ENCODE results near the gene KCNQ4. TPM values are rescaled to one million over a fixed set of nuclear protein-coding genes. Genes with fewer than 3 reads are reported as not detected.

Gene KCNQ4
- 0.76 TPM for total RNA-seq (ENCODE audit: unreplicated experiment)
- long read RNA-seq, partial matches to known transcripts: 0 of 1 reads
- long read RNA-seq, other reads (novel, unspliced or antisense): 1 of 1 reads

- peaks cover 2% of the 10 kb centered on the region for H3K9me3 Mint-ChIP-seq (ENCODE audit: unreplicated experiment)
- H3K27ac Mint-ChIP-seq (ENCODE audit: unreplicated experiment): no peak within 1 kb of the TSS
- peaks cover 15% of the 10 kb centered on the region for H3K4me1 Mint-ChIP-seq (ENCODE audit: low read depth, unreplicated experiment)
- H3K4me3 Mint-ChIP-seq (ENCODE audit: unreplicated experiment): peak within 1 kb of the TSS; percentile 85
- peak; percentile 64 for DNase-seq
- peaks cover 12% of the 10 kb centered on the region for H3K27me3 Mint-ChIP-seq (ENCODE audit: unreplicated experiment)
- H3K36me3 Mint-ChIP-seq (ENCODE audit: unreplicated experiment): no peaks in the 10 kb centered on the region
- TF ChIP-seq, protein P1, sequence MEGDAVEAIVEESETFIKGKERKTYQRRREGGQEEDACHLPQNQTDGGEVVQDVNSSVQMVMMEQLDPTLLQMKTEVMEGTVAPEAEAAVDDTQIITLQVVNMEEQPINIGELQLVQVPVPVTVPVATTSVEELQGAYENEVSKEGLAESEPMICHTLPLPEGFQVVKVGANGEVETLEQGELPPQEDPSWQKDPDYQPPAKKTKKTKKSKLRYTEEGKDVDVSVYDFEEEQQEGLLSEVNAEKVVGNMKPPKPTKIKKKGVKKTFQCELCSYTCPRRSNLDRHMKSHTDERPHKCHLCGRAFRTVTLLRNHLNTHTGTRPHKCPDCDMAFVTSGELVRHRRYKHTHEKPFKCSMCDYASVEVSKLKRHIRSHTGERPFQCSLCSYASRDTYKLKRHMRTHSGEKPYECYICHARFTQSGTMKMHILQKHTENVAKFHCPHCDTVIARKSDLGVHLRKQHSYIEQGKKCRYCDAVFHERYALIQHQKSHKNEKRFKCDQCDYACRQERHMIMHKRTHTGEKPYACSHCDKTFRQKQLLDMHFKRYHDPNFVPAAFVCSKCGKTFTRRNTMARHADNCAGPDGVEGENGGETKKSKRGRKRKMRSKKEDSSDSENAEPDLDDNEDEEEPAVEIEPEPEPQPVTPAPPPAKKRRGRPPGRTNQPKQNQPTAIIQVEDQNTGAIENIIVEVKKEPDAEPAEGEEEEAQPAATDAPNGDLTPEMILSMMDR (IDR thresholded peaks at IDR 0.05; ENCODE audit: partially characterized antibody, unreplicated experiment): no peak
Measured at GRCh38 chr1:40783001-40783905, at the start of gene KCNQ4. Gene KCNQ4 (plus strand): TSS chr1:40783787. CDS start chr1:40784094, 307 bp downstream.

- H3K27me3 Mint-ChIP-seq (ENCODE audit: unreplicated experiment): no peaks in the 10 kb centered on the region
- H3K36me3 Mint-ChIP-seq (ENCODE audit: unreplicated experiment): no peaks in the 10 kb centered on the region
- peaks cover 4% of the 10 kb centered on the region for H3K4me1 Mint-ChIP-seq (ENCODE audit: low read depth, unreplicated experiment)
- H3K4me3 Mint-ChIP-seq (ENCODE audit: unreplicated experiment): no peak overlapping the region
- H3K9me3 Mint-ChIP-seq (ENCODE audit: unreplicated experiment): peaks cover 2% of the 10 kb centered on the region
- H3K27ac Mint-ChIP-seq (ENCODE audit: unreplicated experiment): peak overlapping the region; percentile 28
- no peak for DNase-seq
- TF ChIP-seq, protein P1 (IDR thresholded peaks at IDR 0.05; ENCODE audit: partially characterized antibody, unreplicated experiment): no peak
Measured at GRCh38 chr1:40734882-40735628, 48.5 kb upstream of the KCNQ4 start.

DNA sequence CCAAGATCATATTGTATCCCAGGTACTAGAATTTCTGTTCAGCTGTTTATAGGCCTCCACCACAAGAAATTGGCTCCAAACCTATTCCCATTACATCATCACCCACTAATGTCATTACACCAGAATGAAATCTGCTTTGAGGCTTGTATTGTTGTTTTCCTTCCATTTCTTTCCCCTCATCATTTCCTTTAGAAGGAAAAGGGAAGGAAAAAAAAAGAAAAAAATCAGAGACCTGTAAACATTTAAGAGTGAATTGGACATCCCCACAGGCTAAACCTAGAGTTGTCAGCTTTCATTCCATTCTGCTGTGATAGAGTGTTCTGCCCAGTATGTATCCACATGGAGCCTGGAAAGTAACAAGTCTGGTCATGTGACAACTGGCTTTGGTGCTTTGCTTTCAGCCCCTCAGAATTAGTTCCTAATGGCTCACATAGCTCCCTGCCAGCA, 47.5 kb upstream of the KCNQ4 start:
- peaks cover 4% of the 10 kb centered on the region for H3K4me1 Mint-ChIP-seq (ENCODE audit: low read depth, unreplicated experiment)
- DNase-seq: no peak
- H3K36me3 Mint-ChIP-seq (ENCODE audit: unreplicated experiment): no peaks in the 10 kb centered on the region
- H3K9me3 Mint-ChIP-seq (ENCODE audit: unreplicated experiment): peaks cover 2% of the 10 kb centered on the region
- no peaks in the 10 kb centered on the region for H3K27me3 Mint-ChIP-seq (ENCODE audit: unreplicated experiment)
- no peak overlapping the region for H3K4me3 Mint-ChIP-seq (ENCODE audit: unreplicated experiment)
- TF ChIP-seq, protein P1 (IDR thresholded peaks at IDR 0.05; ENCODE audit: partially characterized antibody, unreplicated experiment): no peak
- peak overlapping the region; percentile 59 for H3K27ac Mint-ChIP-seq (ENCODE audit: unreplicated experiment)

- no peak overlapping the region for H3K27ac Mint-ChIP-seq (ENCODE audit: unreplicated experiment)
- no peak overlapping the region for H3K4me3 Mint-ChIP-seq (ENCODE audit: unreplicated experiment)
- H3K4me1 Mint-ChIP-seq (ENCODE audit: low read depth, unreplicated experiment): peaks cover 4% of the 10 kb centered on the region
- H3K27me3 Mint-ChIP-seq (ENCODE audit: unreplicated experiment): no peaks in the 10 kb centered on the region
- H3K36me3 Mint-ChIP-seq (ENCODE audit: unreplicated experiment): no peaks in the 10 kb centered on the region
- TF ChIP-seq, protein P1 (IDR thresholded peaks at IDR 0.05; ENCODE audit: partially characterized antibody, unreplicated experiment): no peak
- no peaks in the 10 kb centered on the region for H3K9me3 Mint-ChIP-seq (ENCODE audit: unreplicated experiment)
- DNase-seq: no peak
Measured at GRCh38 chr1:40738831-40739230, 44.8 kb upstream of the KCNQ4 start.
